ENCODE results near the gene KIAA0513. TPM values are rescaled to one million over a fixed set of nuclear protein-coding genes. Genes with fewer than 3 reads are reported as not detected.

KIAA0513 gene
- total RNA-seq, 1 donor from 2014 or later = 6.1 TPM

DNA sequence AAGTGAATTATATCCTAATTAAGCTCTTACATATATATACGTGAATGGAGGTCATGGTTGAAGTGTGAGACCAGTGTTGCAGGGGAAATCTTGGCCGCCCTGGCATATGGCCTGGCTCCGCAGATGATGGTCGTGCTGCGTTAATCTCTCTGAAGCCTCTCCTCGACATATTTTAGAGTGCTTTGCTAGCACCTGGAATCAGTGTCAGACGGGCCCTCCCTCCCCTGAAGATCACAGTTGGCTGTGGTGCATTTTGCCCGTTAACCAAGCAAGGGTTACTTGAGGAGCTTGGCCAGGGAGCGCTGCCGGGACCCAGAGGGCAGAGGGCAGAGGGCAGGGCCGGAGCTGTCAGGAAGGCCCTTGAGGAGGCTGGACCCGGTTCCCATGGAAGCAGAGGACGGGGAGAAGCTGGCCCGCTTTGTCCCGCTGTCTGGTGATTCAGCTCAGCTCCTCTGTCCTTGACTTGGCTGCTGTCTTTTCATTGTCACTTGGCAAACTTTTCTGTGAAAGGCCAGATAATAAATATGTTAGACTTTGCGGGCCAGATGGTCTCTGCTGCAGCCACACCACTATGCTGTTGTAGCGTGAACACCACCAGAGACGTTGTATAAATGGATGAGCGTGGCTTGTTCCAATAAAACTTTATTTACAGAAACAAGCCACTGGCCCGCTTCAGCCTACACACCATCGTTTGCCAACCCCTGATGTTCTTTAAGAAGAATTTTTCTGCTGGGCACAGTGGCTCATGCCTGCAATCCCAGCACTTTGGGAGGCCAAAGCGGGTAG lies 52.4 kb downstream of the KIAA0513 start:
- Histone ChIP-seq H2AFZ (replicated peaks) (no peak overlapping the region), H3K36me3 (no peaks in the 10 kb centered on the region), H3K4me3 (no peak overlapping the region), H3K9ac (no peak overlapping the region), H3K27ac (no peak overlapping the region), H3K4me1 (peaks cover 50% of the 10 kb centered on the region), H3K4me2 (no peak overlapping the region), H3F3A (ENCODE audit: low read depth) (peaks cover 42% of the 10 kb centered on the region), H3K9me3 (ENCODE audit: low read depth) (no peaks in the 10 kb centered on the region), H3K27me3 (peaks cover 32% of the 10 kb centered on the region), H4K20me1 (ENCODE audit: low read depth) (peaks cover 5% of the 10 kb centered on the region), H3K79me2 (ENCODE audit: low read depth) (no peaks in the 10 kb centered on the region)
- Mint-ChIP-seq H3K27ac (peak overlapping the region; percentile 4), H3K27me3 (ENCODE audit: insufficient read depth, low read depth) (peaks cover 12% of the 10 kb centered on the region), H3K36me3 (peaks cover 13% of the 10 kb centered on the region), H3K4me3 (no peak overlapping the region), H3K4me1 (peaks cover 41% of the 10 kb centered on the region), H3K9me3 (no peaks in the 10 kb centered on the region)
- DNase-seq (ENCODE audit: low spot score) = no peak
- TF ChIP-seq EZH2phosphoT487 (IDR thresholded peaks at IDR 0.05) = no peak
- no peak for TF ChIP-seq EZH2 (IDR thresholded peaks at IDR 0.05)
- TF ChIP-seq, protein P1, sequence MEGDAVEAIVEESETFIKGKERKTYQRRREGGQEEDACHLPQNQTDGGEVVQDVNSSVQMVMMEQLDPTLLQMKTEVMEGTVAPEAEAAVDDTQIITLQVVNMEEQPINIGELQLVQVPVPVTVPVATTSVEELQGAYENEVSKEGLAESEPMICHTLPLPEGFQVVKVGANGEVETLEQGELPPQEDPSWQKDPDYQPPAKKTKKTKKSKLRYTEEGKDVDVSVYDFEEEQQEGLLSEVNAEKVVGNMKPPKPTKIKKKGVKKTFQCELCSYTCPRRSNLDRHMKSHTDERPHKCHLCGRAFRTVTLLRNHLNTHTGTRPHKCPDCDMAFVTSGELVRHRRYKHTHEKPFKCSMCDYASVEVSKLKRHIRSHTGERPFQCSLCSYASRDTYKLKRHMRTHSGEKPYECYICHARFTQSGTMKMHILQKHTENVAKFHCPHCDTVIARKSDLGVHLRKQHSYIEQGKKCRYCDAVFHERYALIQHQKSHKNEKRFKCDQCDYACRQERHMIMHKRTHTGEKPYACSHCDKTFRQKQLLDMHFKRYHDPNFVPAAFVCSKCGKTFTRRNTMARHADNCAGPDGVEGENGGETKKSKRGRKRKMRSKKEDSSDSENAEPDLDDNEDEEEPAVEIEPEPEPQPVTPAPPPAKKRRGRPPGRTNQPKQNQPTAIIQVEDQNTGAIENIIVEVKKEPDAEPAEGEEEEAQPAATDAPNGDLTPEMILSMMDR (IDR thresholded peaks at IDR 0.05) = no peak

DNA sequence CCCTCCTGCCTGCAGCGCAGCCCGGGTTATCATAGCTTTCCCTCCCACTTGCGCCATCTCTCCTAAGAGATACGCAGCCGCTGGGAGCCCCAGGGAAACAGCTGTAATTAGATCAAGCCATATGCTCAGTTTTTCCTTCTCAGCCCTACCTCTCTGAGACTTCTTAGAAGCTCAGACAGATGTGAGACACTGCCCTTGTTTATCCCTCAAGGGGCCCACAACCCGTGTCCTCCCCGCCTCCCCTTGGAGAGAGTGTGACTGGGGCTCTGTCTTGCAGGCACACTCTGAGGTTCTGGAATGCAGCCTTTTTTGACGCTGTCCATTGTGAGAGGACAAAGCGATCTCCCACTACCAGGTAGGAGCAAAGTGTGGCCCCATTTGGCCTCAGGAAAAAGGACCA lies 53.4 kb downstream of the KIAA0513 start:
- Histone ChIP-seq H3F3A (ENCODE audit: low read depth) (peaks cover 42% of the 10 kb centered on the region), H4K20me1 (ENCODE audit: low read depth) (peaks cover 5% of the 10 kb centered on the region), H3K9me3 (ENCODE audit: low read depth) (no peaks in the 10 kb centered on the region), H3K27me3 (peaks cover 35% of the 10 kb centered on the region), H3K4me3 (peak overlapping the region; percentile 14), H2AFZ (replicated peaks) (no peak overlapping the region), H3K27ac (no peak overlapping the region), H3K9ac (no peak overlapping the region), H3K4me1 (peaks cover 49% of the 10 kb centered on the region), H3K4me2 (peak overlapping the region; percentile 78), H3K79me2 (ENCODE audit: low read depth) (no peaks in the 10 kb centered on the region), H3K36me3 (no peaks in the 10 kb centered on the region)
- H3K27me3 Mint-ChIP-seq (ENCODE audit: insufficient read depth, low read depth) = peaks cover 12% of the 10 kb centered on the region
- H3K9me3 Mint-ChIP-seq = no peaks in the 10 kb centered on the region
- peaks cover 43% of the 10 kb centered on the region for H3K4me1 Mint-ChIP-seq
- H3K36me3 Mint-ChIP-seq = peaks cover 8% of the 10 kb centered on the region
- H3K4me3 Mint-ChIP-seq = peak overlapping the region; percentile 18
- H3K27ac Mint-ChIP-seq = no peak overlapping the region
- DNase-seq (ENCODE audit: low spot score) = peak; percentile 78
- TF ChIP-seq, protein P1 (IDR thresholded peaks at IDR 0.05) = no peak

DNA sequence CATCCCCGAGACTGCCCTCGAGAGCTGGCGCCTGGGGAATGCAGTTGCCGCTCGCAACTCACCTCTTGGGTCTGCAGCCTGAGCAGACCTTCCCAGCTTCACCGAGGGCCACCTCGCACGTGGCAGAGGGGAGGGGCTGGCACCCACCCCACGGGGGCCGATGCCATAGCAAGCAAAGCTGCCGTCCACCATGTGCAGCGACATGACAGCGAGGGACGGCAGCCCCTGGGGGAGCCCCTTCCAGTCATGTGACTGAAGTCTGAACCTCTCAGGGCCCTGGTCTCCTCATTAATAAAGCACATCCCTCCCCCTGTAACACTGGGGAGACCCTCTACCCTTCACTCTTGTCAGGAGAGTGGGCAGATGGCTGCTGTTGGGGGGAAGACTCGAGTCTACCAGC lies 54.2 kb downstream of the KIAA0513 start:
- peak overlapping the region; percentile 54 for H3K4me3 Mint-ChIP-seq

More for the DNA sequence above, 54.2 kb downstream of the KIAA0513 start:
- peak overlapping the region; percentile 78 for H3K4me2 ChIP-seq
- H3K27me3 Mint-ChIP-seq (ENCODE audit: insufficient read depth, low read depth) = peaks cover 12% of the 10 kb centered on the region
- H3K27ac Mint-ChIP-seq = no peak overlapping the region
- H4K20me1 ChIP-seq (ENCODE audit: low read depth) = peaks cover 5% of the 10 kb centered on the region
- peak overlapping the region; percentile 36 for H3K4me3 ChIP-seq
- peaks cover 42% of the 10 kb centered on the region for H3F3A ChIP-seq (ENCODE audit: low read depth)
- TF ChIP-seq EZH2 (IDR thresholded peaks at IDR 0.05) = no peak
- TF ChIP-seq EZH2phosphoT487 (IDR thresholded peaks at IDR 0.05) = no peak
- TF ChIP-seq, protein P1 (IDR thresholded peaks at IDR 0.05) = no peak
- H3K36me3 ChIP-seq = no peaks in the 10 kb centered on the region
- peak; percentile 31 for DNase-seq (ENCODE audit: low spot score)
- no peak overlapping the region for H3K27ac ChIP-seq
- no peaks in the 10 kb centered on the region for H3K9me3 ChIP-seq (ENCODE audit: low read depth)
- peaks cover 35% of the 10 kb centered on the region for H3K27me3 ChIP-seq
- peaks cover 49% of the 10 kb centered on the region for H3K4me1 ChIP-seq
- H3K9me3 Mint-ChIP-seq = no peaks in the 10 kb centered on the region
- peaks cover 7% of the 10 kb centered on the region for H3K36me3 Mint-ChIP-seq
- H3K4me1 Mint-ChIP-seq = peaks cover 41% of the 10 kb centered on the region
- no peak overlapping the region for H3K9ac ChIP-seq
- H2AFZ ChIP-seq (replicated peaks) = no peak overlapping the region
- H3K79me2 ChIP-seq (ENCODE audit: low read depth) = no peaks in the 10 kb centered on the region

Data from neural progenitor cell (in vitro differentiated cells).